GM19468 (cell line): ENCODE data around the gene PXDN.

Experiments
- ATAC-seq: cut with Tn5 transposase; IDR thresholded peaks from one replicate; pipeline ENCODE4 v1.9.1; 2021; ENCODE audit warnings: mild to moderate bottlenecking, moderate library complexity, moderate number of reproducible peaks; ENCODE audit not compliant: unreplicated experiment; ENCODE audit errors: extremely low read depth

PXDN gene

GRCh38 chr2:1656961-1657841 is 87.1 kb downstream of the PXDN start:
- ATAC-seq, result no peak

GRCh38 chr2:1656326-1656960 is 87.9 kb downstream of the PXDN start:
- ATAC-seq, result no peak

GRCh38 chr2:1655461-1655860 is 88.9 kb downstream of the PXDN start:
- no peak for ATAC-seq

GRCh38 chr2:1654696-1655374 is 89.5 kb downstream of the PXDN start:
- ATAC-seq, result no peak

GRCh38 chr2:1653956-1654695 is 90.2 kb downstream of the PXDN start:
- ATAC-seq, result no peak

GRCh38 chr2:1652034-1652790 is 92.1 kb downstream of the PXDN start:
- no peak for ATAC-seq

- ATAC-seq, result no peak
Measured at GRCh38 chr2:1651121-1652033, 92.9 kb downstream of the PXDN start.

- ATAC-seq, result no peak
Measured at GRCh38 chr2:1650085-1650872, 94.0 kb downstream of the PXDN start.

- ATAC-seq, result no peak
Measured at GRCh38 chr2:1649103-1650084, 94.9 kb downstream of the PXDN start.

- no peak for ATAC-seq
Measured at GRCh38 chr2:1648241-1649102, 95.8 kb downstream of the PXDN start.

GRCh38 chr2:1647417-1648240 is 96.7 kb downstream of the PXDN start:
- ATAC-seq, result no peak

- ATAC-seq, result no peak
Measured at GRCh38 chr2:1645761-1646476, 98.4 kb downstream of the PXDN start.

GRCh38 chr2:1644427-1644826 is 99.9 kb downstream of the PXDN start:
- no peak for ATAC-seq

GRCh38 chr2:1642993-1643619 is 101.2 kb downstream of the PXDN start:
- ATAC-seq, result no peak
